Gastrocnemius medialis (tissue), 4 donors: ENCODE results near the gene AGAP1.

Source experiments
- CTCF ChIP-seq, 5 experiments: fragments of 450-650 bp in 3 of 5; fragments of 200-600 bp in 2 of 5; sonication (generic) in 2 of 5; IDR thresholded peaks in 4 of 5; conservative IDR thresholded peaks in 1 of 5; 1 replicate in 4 of 5; 2 replicates in 1 of 5; pipeline ENCODE4 v1.5.1; 2016 to 2019; ENCODE audit warnings: antibody characterized with exemption in 5 of 5, mild to moderate bottlenecking in 3 of 5, moderate library complexity in 3 of 5
- POLR2A ChIP-seq, 2 donors: fragments of 450-650 bp; IDR thresholded peaks; one replicate each; pipeline ENCODE4 v1.6.1; 2017; ENCODE audit warnings: antibody characterized with exemption in 2 of 2, mild to moderate bottlenecking in 2 of 2, moderate library complexity in 2 of 2

GRCh38 chr2:236113948-236114347 is 620.1 kb downstream of the AGAP1 start:
- TF ChIP-seq CTCF (IDR thresholded peaks at IDR 0.05 in 4 of 5, conservative IDR thresholded peaks at IDR 0.05 in 1 of 5) (no peak), POLR2A (IDR thresholded peaks at IDR 0.05) (no peak)
